VCaP (cell line): ENCODE results near the gene ALOX15.

ENCODE experiments used
- H3K27ac ChIP-seq: fragments of 450-650 bp; 2 replicates; pipeline ENCODE4 v1.5.1; 2017
- TF ChIP-seq, protein P1 (sequence below): fragments of 450-650 bp; conservative IDR thresholded peaks from 2 replicates; pipeline ENCODE4 v1.5.1; 2017; ENCODE audit warnings: mild to moderate bottlenecking, moderate library complexity

ALOX15 gene

DNA sequence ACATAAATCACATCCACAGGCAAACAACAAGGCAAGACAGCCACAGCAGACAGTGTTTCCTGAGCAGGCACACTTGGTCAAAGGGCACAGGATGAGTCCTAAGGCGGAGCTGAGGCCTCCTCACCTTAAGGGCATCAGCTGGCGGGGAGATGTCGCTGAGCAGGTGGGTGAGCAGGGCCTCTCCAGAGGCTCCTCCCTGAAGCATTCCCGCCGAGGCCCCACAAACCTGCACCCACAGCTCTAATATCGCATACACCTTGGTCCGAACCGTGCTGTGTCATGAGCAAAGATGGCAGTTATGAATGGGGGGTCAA, 33.2 kb upstream of the ALOX15 start:
- TF ChIP-seq, protein P1, sequence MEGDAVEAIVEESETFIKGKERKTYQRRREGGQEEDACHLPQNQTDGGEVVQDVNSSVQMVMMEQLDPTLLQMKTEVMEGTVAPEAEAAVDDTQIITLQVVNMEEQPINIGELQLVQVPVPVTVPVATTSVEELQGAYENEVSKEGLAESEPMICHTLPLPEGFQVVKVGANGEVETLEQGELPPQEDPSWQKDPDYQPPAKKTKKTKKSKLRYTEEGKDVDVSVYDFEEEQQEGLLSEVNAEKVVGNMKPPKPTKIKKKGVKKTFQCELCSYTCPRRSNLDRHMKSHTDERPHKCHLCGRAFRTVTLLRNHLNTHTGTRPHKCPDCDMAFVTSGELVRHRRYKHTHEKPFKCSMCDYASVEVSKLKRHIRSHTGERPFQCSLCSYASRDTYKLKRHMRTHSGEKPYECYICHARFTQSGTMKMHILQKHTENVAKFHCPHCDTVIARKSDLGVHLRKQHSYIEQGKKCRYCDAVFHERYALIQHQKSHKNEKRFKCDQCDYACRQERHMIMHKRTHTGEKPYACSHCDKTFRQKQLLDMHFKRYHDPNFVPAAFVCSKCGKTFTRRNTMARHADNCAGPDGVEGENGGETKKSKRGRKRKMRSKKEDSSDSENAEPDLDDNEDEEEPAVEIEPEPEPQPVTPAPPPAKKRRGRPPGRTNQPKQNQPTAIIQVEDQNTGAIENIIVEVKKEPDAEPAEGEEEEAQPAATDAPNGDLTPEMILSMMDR: no peak

DNA sequence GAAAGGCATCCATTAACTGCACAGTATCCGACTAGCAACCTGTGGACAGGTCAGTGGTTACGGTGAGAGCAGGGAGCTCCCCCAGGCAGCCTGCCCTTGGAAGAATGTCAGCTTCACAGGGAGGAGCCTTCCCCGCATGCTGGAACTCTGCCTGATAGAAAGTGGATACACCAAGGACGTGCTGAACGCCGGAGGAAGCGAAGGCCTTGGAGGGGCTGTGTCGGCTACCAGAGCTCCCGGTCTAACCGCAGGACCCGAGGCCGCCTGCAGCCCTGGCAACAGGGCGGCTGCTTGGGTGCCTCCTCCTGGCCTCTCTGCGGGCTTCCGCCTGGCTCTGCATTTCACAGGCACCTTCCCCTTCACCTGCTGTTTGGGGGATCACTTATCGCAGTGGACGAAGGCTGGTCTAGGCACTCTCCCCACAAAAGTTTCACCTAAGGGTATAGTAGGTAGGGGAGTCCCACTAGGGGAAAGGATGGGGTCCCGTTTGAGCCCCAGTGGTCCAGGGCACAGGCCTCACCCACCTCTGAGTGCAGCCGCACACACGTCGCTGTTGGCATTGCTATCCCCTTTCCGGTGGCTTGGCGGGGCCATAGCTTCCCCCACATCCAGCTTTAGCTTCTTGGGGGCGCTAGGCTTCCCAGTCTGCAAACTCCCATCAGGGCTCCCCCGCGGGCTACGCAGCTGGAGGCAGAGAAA, 32.7 kb upstream of the ALOX15 start:
- TF ChIP-seq, protein P1: no peak
- H3K27ac ChIP-seq: no peak overlapping the region

More for the DNA sequence above, 33.2 kb upstream of the ALOX15 start:
- H3K27ac ChIP-seq: no peak overlapping the region

DNA sequence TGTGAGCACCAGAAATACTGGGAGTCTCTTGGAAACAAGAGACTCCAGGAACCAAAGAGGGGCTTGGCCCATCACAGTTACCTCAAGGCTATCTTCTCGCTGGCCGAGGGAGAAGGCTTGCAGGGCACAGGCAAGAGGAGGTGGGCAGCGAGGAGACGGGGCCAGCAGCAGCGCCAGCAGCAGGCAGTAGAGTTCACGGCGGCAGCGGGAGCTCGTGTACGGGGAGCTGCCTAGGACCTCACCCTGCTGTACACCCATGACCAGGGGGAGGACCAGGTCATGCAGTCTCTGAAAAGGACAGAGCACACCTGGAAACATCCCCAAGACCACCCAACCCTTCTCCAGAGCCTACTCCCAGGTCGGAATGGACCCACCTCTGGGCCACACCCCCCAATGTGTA, 31.7 kb upstream of the ALOX15 start:
- no peak overlapping the region for H3K27ac ChIP-seq
- TF ChIP-seq, protein P1: no peak

DNA sequence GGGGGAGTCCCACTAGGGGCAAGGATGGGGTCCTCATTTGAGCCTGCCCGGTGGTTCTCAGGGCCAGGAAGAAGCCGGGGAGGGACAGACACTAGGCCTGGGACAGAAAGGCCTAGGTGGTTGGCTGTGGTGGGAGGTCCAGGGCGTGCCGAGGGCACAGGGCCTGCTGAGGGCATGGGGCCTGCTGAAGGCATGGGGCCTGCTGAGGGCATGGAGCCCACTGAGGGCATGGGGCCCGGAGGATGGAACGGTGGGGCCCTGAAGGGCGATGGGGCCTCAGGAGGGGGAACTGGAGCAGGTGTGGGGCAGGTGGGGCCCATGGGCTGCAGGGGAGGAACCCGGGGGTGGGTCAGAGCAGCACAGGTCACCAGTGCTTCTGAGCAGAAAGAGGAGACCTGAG, 31.3 kb upstream of the ALOX15 start:
- no peak overlapping the region for H3K27ac ChIP-seq
- TF ChIP-seq, protein P1: no peak

DNA sequence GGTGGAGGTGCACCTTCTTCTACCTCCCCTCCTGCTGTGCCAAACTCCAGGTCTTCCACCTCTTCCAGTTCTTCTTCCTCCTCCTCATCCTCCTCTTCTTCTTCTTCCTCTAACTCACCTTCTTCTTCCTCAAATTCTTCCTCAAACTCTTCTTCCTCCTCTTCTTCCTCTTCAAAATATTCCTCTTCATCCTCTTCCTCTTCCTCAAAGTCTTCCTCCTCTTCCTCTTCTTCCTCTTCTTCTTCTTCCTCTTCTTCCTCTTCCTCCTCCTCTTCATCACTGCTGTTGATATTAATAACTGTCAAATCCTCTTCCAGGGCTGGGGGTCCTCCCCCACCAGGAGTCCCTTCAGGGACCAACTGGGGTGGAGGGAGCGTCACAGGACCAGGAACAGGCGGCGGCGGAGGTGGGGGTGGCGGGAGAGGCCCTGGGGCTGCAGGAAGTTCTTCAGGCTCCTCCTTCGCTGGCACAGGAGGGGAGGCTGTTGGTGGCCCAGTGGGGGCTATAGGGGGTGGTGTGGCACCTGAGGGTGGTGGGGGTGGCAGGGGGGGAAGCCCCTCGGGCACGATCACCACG, 30.7 kb upstream of the ALOX15 start:
- TF ChIP-seq, protein P1: no peak
- no peak overlapping the region for H3K27ac ChIP-seq

DNA sequence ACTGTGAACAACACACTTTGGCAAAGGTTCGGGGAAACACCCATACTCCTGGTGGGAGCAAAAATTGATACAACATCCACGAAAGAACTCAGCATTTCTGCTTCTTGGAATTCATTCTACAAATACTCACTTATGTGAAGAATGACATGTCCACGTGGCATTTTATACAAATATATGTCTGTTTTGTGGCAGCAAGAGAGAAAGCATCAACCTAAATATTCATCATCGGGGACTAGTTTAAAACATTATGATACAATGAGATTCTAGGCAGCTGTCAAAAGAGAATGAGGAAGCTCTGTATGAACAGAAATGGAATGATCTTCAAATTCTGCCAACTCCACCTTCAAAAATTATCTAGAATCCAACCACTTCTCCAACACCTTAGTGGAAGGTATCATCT, 25.7 kb upstream of the ALOX15 start:
- TF ChIP-seq, protein P1: no peak
- H3K27ac ChIP-seq: no peak overlapping the region

DNA sequence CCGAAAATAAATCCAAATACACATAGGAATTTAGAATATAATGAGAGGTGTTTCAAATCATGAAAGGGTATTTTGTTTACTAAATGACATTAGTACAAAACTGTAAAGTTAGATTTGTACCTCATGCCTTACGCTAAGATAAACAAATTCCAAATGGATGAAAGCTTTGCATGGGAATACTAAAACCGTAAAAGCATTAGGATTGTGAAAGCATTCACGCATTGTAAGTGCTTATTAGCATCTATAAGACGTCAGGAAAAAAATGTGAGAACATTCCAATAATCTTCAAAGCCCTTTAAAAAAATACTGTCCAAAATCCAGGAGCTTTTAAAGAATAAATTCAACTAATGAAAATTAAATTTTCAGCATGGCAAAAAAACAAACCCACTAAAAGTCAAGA, 24.8 kb upstream of the ALOX15 start:
- no peak overlapping the region for H3K27ac ChIP-seq
- TF ChIP-seq, protein P1: no peak
